ENCODE results near the gene GABRB1.

DNA sequence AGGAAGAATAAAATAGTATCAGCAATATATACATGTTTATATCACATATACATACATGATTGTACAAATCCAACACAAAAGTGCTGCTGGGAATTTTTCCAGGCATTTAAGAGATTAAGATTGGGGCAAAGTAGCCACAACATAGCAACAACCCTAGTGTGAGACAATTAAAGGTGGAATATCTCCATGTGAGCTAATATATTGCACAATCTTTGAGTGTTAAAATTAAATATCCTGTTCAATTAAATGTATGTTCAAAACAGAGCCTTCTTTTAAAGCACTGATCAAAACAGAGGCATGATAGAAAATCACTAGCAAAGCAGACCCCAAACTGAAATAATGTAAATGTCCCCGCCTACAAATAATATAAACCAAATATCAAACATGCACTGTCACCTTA is 97.6 kb downstream of the GABRB1 start:
- TF ChIP-seq ZC3H10 (CRISPR knock-in tag; IDR thresholded peaks at IDR 0.05) (no peak), SNAI2 (CRISPR knock-in tag; IDR thresholded peaks at IDR 0.05) (no peak), ZNF70 (CRISPR knock-in tag; IDR thresholded peaks at IDR 0.05) (no peak), BACH2 (CRISPR knock-in tag; IDR thresholded peaks at IDR 0.05; ENCODE audit: borderline replicate concordance) (no peak), RARB (CRISPR knock-in tag; IDR thresholded peaks at IDR 0.05) (no peak)
- TF ChIP-seq, protein P1, sequence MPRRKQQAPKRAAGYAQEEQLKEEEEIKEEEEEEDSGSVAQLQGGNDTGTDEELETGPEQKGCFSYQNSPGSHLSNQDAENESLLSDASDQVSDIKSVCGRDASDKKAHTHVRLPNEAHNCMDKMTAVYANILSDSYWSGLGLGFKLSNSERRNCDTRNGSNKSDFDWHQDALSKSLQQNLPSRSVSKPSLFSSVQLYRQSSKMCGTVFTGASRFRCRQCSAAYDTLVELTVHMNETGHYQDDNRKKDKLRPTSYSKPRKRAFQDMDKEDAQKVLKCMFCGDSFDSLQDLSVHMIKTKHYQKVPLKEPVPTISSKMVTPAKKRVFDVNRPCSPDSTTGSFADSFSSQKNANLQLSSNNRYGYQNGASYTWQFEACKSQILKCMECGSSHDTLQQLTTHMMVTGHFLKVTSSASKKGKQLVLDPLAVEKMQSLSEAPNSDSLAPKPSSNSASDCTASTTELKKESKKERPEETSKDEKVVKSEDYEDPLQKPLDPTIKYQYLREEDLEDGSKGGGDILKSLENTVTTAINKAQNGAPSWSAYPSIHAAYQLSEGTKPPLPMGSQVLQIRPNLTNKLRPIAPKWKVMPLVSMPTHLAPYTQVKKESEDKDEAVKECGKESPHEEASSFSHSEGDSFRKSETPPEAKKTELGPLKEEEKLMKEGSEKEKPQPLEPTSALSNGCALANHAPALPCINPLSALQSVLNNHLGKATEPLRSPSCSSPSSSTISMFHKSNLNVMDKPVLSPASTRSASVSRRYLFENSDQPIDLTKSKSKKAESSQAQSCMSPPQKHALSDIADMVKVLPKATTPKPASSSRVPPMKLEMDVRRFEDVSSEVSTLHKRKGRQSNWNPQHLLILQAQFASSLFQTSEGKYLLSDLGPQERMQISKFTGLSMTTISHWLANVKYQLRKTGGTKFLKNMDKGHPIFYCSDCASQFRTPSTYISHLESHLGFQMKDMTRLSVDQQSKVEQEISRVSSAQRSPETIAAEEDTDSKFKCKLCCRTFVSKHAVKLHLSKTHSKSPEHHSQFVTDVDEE (CRISPR knock-in tag; IDR thresholded peaks at IDR 0.05) = no peak
- TF ChIP-seq, protein P2, sequence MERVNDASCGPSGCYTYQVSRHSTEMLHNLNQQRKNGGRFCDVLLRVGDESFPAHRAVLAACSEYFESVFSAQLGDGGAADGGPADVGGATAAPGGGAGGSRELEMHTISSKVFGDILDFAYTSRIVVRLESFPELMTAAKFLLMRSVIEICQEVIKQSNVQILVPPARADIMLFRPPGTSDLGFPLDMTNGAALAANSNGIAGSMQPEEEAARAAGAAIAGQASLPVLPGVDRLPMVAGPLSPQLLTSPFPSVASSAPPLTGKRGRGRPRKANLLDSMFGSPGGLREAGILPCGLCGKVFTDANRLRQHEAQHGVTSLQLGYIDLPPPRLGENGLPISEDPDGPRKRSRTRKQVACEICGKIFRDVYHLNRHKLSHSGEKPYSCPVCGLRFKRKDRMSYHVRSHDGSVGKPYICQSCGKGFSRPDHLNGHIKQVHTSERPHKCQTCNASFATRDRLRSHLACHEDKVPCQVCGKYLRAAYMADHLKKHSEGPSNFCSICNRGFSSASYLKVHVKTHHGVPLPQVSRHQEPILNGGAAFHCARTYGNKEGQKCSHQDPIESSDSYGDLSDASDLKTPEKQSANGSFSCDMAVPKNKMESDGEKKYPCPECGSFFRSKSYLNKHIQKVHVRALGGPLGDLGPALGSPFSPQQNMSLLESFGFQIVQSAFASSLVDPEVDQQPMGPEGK (CRISPR knock-in tag; IDR thresholded peaks at IDR 0.05; ENCODE audit: borderline replicate concordance) = no peak

Data from SK-N-SH treated with all-trans-retinoic acid at 6 μM for 48 hours (cell line).